ENCODE measurements around the gene CCNJL.

DNA sequence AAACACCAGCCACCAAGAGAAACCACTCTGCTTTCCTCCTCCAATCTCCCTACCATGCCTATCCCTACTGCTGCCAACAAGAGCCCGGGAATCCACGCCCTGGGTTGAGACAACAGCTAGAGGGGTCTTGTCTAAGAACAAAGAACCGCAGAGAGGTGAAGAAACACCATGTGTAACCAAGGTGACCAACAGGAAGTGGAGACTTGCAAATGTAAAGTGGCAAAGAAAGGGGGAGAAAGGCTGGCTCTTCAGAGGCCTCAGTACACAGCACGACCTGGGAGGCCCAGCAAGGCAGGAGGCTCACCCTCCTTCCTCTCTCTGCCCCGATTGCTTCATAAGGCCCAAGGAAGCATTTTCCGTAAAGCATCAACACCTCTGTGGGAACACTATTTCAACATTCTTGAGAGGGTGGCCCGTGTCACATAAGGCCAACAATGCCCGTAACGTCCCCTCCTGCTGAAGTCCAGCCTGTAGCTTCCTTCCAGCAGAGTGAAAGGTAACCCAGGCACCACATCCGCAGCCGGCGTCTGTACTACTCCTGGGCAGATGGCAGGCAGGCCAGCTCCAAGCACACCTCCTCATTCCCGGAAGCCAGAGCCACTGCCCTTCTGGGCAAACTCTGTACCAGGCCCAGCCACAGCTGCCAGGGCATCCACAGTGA lies 18.3 kb downstream of the CCNJL start:
- TF ChIP-seq POLR2A (IDR thresholded peaks at IDR 0.05; ENCODE audit: extremely low read depth, insufficient read length) (no peak), CTCF (IDR thresholded peaks at IDR 0.05; ENCODE audit: low read depth, low read length) (no peak)

Measured in NB4 (cell line).